ENCODE data around the gene ATP8A1.

ATP8A1 gene

DNA sequence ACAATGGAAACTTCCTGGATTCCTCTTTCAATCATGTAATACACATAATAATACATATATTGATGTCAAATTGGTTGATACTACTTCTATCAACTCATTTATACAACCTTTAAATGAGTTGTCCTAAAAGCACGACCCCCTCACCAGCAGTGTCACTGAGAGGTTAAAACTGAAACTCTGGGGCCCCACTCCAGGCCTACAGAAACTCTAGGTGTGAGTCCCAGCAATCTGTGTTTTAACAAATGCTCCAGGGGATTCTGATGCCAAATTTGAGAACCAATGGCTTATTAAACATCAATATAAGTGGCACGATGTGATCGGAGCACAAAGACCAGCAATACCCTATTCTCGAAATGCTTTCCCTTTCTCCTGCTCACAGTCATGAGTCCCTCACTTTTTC is 47.9 kb downstream of the ATP8A1 start:
- TF ChIP-seq EZH2 (IDR thresholded peaks at IDR 0.05) (no peak), FOXP2 (optimal IDR thresholded peaks at IDR 0.05; ENCODE audit: control extremely low read depth, extremely low read length, insufficient read depth) (no peak), POLR2AphosphoS5 (IDR thresholded peaks at IDR 0.05; ENCODE audit: borderline replicate concordance, low read depth, low read length) (no peak)
- no peak overlapping the region for H3K9ac ChIP-seq (ENCODE audit: insufficient read length)
- H3K27ac ChIP-seq: no peak overlapping the region
- no peak overlapping the region for H3K4me3 ChIP-seq
- no peaks in the 10 kb centered on the region for H3K9me3 ChIP-seq (ENCODE audit: low read depth, low read length)
- H3K36me3 ChIP-seq (ENCODE audit: insufficient read depth, low read length): no peaks in the 10 kb centered on the region
- no peak for DNase-seq (ENCODE audit: low read depth, low spot score)

DNA sequence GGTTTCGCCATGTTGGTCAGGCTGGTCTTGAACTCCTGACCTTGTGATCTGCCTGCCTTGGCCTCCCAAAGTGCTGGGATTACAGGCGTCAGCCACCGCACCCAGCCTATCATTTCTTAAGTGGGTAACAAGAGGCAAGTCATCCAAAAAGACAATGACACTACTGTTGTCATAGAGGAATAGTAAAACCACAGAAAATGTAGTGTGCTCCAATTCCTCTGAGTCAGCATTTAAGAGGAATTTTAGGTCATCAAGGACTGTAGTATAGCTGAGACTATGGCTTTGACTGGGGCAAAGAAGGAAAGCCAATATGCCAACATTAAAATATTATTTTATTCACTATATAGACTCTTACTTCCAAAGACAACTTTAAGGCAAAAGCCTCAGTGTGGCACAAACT is 48.4 kb downstream of the ATP8A1 start:
- no peak for DNase-seq (ENCODE audit: low read depth, low spot score)
- H3K4me3 ChIP-seq: no peak overlapping the region
- H3K9ac ChIP-seq (ENCODE audit: insufficient read length): no peak overlapping the region
- no peaks in the 10 kb centered on the region for H3K36me3 ChIP-seq (ENCODE audit: insufficient read depth, low read length)
- no peaks in the 10 kb centered on the region for H3K9me3 ChIP-seq (ENCODE audit: low read depth, low read length)
- H3K27ac ChIP-seq: no peak overlapping the region
- no peak for TF ChIP-seq POLR2AphosphoS5 (IDR thresholded peaks at IDR 0.05; ENCODE audit: borderline replicate concordance, low read depth, low read length)
- TF ChIP-seq FOXP2 (optimal IDR thresholded peaks at IDR 0.05; ENCODE audit: control extremely low read depth, extremely low read length, insufficient read depth): no peak
- no peak for TF ChIP-seq EZH2 (IDR thresholded peaks at IDR 0.05)

DNA sequence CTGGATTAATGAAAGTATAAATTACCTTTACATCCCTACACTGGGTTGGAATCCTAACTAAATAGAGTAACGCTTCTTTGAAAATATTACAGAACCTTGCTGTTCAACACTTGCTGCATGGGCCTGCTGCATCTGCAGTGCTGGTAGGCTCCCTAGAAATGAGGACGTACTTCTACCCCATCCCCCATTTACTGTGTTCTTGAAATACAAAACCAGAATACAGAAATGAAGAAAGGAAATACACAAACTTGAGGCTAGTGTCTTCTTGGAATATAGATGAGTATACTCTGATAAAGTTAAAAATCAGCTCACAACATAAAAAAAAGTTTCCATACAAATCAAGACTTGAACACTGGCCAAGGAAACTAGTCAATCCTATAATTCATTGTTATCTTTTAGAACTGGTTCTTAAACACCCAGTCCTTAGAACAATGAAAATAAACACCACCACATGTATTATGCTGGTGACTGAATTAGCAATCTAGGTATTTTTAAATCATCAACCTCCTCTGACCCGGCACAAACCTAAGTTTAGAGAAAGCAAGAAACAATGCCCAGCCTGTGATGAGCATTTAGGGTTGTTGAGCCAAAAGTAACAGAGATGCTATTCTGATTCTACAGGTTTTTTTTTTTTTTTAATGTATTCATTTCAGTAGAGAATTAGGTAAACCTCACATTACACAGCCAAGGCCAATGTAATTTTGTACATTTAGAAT is 49.7 kb downstream of the ATP8A1 start:
- no peak overlapping the region for H3K4me3 ChIP-seq
- no peaks in the 10 kb centered on the region for H3K36me3 ChIP-seq (ENCODE audit: insufficient read depth, low read length)
- no peak for TF ChIP-seq POLR2AphosphoS5 (IDR thresholded peaks at IDR 0.05; ENCODE audit: borderline replicate concordance, low read depth, low read length)
- TF ChIP-seq FOXP2 (optimal IDR thresholded peaks at IDR 0.05; ENCODE audit: control extremely low read depth, extremely low read length, insufficient read depth): no peak
- no peak for TF ChIP-seq EZH2 (IDR thresholded peaks at IDR 0.05)
- H3K9ac ChIP-seq (ENCODE audit: insufficient read length): no peak overlapping the region
- H3K9me3 ChIP-seq (ENCODE audit: low read depth, low read length): no peaks in the 10 kb centered on the region
- no peak overlapping the region for H3K27ac ChIP-seq
- no peak for DNase-seq (ENCODE audit: low read depth, low spot score)

- no peaks in the 10 kb centered on the region for H3K36me3 ChIP-seq (ENCODE audit: insufficient read depth, low read length)
- no peak overlapping the region for H3K9ac ChIP-seq (ENCODE audit: insufficient read length)
- H3K4me3 ChIP-seq: no peak overlapping the region
- no peak overlapping the region for H3K27ac ChIP-seq
- no peaks in the 10 kb centered on the region for H3K9me3 ChIP-seq (ENCODE audit: low read depth, low read length)
- no peak for DNase-seq (ENCODE audit: low read depth, low spot score)
- no peak for TF ChIP-seq POLR2AphosphoS5 (IDR thresholded peaks at IDR 0.05; ENCODE audit: borderline replicate concordance, low read depth, low read length)
- no peak for TF ChIP-seq FOXP2 (optimal IDR thresholded peaks at IDR 0.05; ENCODE audit: control extremely low read depth, extremely low read length, insufficient read depth)
- TF ChIP-seq EZH2 (IDR thresholded peaks at IDR 0.05): no peak
These were observed 51.6 kb downstream of the ATP8A1 start for GRCh38 chr4:42605264-42605663.

GRCh38 chr4:42603862-42604261 is 53.0 kb downstream of the ATP8A1 start:
- Histone ChIP-seq H3K9me3 (ENCODE audit: low read depth, low read length) (no peaks in the 10 kb centered on the region), H3K9ac (ENCODE audit: insufficient read length) (no peak overlapping the region), H3K36me3 (ENCODE audit: insufficient read depth, low read length) (no peaks in the 10 kb centered on the region), H3K27ac (no peak overlapping the region), H3K4me3 (no peak overlapping the region)
- DNase-seq (ENCODE audit: low read depth, low spot score): no peak
- no peak for TF ChIP-seq FOXP2 (optimal IDR thresholded peaks at IDR 0.05; ENCODE audit: control extremely low read depth, extremely low read length, insufficient read depth)
- no peak for TF ChIP-seq EZH2 (IDR thresholded peaks at IDR 0.05)

DNA sequence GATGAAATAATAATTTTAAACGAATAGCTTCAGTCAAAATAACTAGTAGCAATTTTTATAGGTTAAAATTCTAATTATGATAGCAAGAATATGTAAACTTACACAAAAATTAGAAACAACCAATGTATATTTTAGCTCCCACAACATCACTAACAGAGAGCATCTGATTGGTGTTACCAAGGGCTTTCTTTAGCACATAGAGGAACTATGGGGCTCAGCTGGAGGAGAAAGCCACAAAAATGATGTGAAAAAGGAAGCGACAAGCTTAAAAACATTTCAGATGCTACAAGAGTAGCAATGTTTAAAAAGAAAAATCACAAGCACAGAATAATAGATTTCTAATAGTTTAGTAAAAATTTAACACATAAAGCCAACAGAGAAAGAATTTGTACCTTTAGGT is 56.3 kb downstream of the ATP8A1 start:
- H3K9ac ChIP-seq (ENCODE audit: insufficient read length): no peak overlapping the region
- no peaks in the 10 kb centered on the region for H3K36me3 ChIP-seq (ENCODE audit: insufficient read depth, low read length)
- H3K27ac ChIP-seq: no peak overlapping the region
- no peak overlapping the region for H3K4me3 ChIP-seq
- H3K9me3 ChIP-seq (ENCODE audit: low read depth, low read length): no peaks in the 10 kb centered on the region
- no peak for TF ChIP-seq FOXP2 (optimal IDR thresholded peaks at IDR 0.05; ENCODE audit: control extremely low read depth, extremely low read length, insufficient read depth)
- TF ChIP-seq POLR2AphosphoS5 (IDR thresholded peaks at IDR 0.05; ENCODE audit: borderline replicate concordance, low read depth, low read length): no peak
- no peak for TF ChIP-seq EZH2 (IDR thresholded peaks at IDR 0.05)
- no peak for DNase-seq (ENCODE audit: low read depth, low spot score)

DNA sequence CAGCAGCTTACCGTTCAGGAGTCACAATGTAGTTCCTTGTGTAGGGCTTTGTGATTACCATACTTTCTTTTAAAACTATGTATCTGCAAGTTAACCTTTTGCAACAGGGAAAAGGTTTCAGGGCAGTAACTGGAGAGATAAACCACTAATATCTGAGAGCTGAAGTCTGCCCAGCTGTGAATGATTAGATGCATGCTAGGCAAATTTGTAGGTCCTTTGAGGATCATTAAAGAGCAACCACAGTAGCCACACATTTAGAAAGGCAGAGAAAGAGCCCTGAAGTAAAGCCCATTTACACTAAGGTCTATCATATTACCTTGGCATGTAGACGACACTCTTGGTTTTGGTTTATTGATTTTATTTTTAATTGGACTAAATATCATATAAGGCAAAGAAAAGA is 60.0 kb downstream of the ATP8A1 start:
- no peaks in the 10 kb centered on the region for H3K9me3 ChIP-seq (ENCODE audit: low read depth, low read length)
- H3K4me3 ChIP-seq: 0 out of 2 replicates have a peak overlapping the region, but pooled peaks have one; percentile 1
- TF ChIP-seq EZH2 (IDR thresholded peaks at IDR 0.05) (no peak), FOXP2 (optimal IDR thresholded peaks at IDR 0.05; ENCODE audit: control extremely low read depth, extremely low read length, insufficient read depth) (no peak), POLR2AphosphoS5 (IDR thresholded peaks at IDR 0.05; ENCODE audit: borderline replicate concordance, low read depth, low read length) (no peak)
- no peak overlapping the region for H3K9ac ChIP-seq (ENCODE audit: insufficient read length)
- no peaks in the 10 kb centered on the region for H3K36me3 ChIP-seq (ENCODE audit: insufficient read depth, low read length)
- DNase-seq (ENCODE audit: low read depth, low spot score): no peak
- no peak overlapping the region for H3K27ac ChIP-seq

GRCh38 chr4:42594888-42595287 is 62.0 kb downstream of the ATP8A1 start:
- Histone ChIP-seq H3K36me3 (ENCODE audit: insufficient read depth, low read length) (no peaks in the 10 kb centered on the region), H3K9ac (ENCODE audit: insufficient read length) (no peak overlapping the region), H3K4me3 (no peak overlapping the region), H3K27ac (no peak overlapping the region), H3K9me3 (ENCODE audit: low read depth, low read length) (no peaks in the 10 kb centered on the region)
- no peak for DNase-seq (ENCODE audit: low read depth, low spot score)
- TF ChIP-seq EZH2 (IDR thresholded peaks at IDR 0.05): no peak

DNA sequence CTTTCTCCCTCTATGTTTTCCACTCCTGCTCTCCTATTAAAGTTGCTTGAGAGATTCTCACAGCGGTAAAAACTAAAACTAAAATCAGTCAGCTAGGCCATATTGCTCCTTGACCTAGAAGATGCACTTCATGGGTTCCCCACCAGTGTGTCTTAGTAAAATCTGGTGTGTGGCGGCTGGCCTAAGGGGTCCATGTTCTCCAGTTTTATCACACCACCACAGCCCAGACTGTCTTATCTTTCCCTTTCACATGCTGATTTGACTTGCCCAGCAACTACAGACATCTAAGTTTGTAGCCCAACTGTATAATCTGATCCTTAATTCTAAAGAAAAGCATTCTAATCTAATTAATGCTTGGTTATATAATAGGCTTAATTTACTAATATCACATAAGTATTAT is 68.0 kb downstream of the ATP8A1 start:
- Histone ChIP-seq H3K36me3 (ENCODE audit: insufficient read depth, low read length) (no peaks in the 10 kb centered on the region), H3K4me3 (no peak overlapping the region), H3K9ac (ENCODE audit: insufficient read length) (no peak overlapping the region), H3K27ac (no peak overlapping the region), H3K9me3 (ENCODE audit: low read depth, low read length) (no peaks in the 10 kb centered on the region)
- TF ChIP-seq POLR2AphosphoS5 (IDR thresholded peaks at IDR 0.05; ENCODE audit: borderline replicate concordance, low read depth, low read length): no peak
- no peak for TF ChIP-seq FOXP2 (optimal IDR thresholded peaks at IDR 0.05; ENCODE audit: control extremely low read depth, extremely low read length, insufficient read depth)
- TF ChIP-seq EZH2 (IDR thresholded peaks at IDR 0.05): no peak
- no peak for DNase-seq (ENCODE audit: low read depth, low spot score)
